ENCODE data around the gene AKAP6. TPM values are rescaled to one million over a fixed set of nuclear protein-coding genes. Genes with fewer than 3 reads are reported as not detected.

Gene AKAP6
- total and polyA plus RNA-seq, 2 experiments from 2014 or later: 0.38 to 0.42 TPM

GRCh38 chr14:32552766-32553165 lies 223.7 kb downstream of the AKAP6 start (continued):
- TF ChIP-seq ZNF462 (CRISPR knock-in tag; IDR thresholded peaks at IDR 0.05) (no peak), ETS1 (IDR thresholded peaks at IDR 0.05) (no peak)

GRCh38 chr14:32559048-32559447 lies 229.9 kb downstream of the AKAP6 start:
- Histone ChIP-seq H4K20me1 (replicated peaks; ENCODE audit: insufficient read depth) (no peaks in the 10 kb centered on the region), H3K36me3 (ENCODE audit: insufficient read depth) (no peaks in the 10 kb centered on the region), H3K27ac (ENCODE audit: low read depth) (no peak overlapping the region), H3K4me2 (no peak overlapping the region), H3K79me2 (replicated peaks; ENCODE audit: insufficient read depth) (no peaks in the 10 kb centered on the region), H3K4me1 (ENCODE audit: insufficient read depth) (no peaks in the 10 kb centered on the region), H3K9me2 (ENCODE audit: insufficient read depth) (no peaks in the 10 kb centered on the region), H3K4me3 (no peak overlapping the region), H3F3A (replicated peaks; ENCODE audit: low read depth) (no peaks in the 10 kb centered on the region), H2AFZ (no peak overlapping the region), H3K27me3 (ENCODE audit: insufficient read depth) (no peaks in the 10 kb centered on the region)
- ATAC-seq (no peak), DNase-seq (ENCODE audit: low spot score) (no peak)
- no peak overlapping the region for H3K4me3 Mint-ChIP-seq
- no peaks in the 10 kb centered on the region for H3K4me1 Mint-ChIP-seq
- no peaks in the 10 kb centered on the region for H3K36me3 Mint-ChIP-seq (ENCODE audit: low read depth)
- H3K27ac Mint-ChIP-seq: no peak overlapping the region
- H3K27me3 Mint-ChIP-seq (ENCODE audit: insufficient read depth, low read depth, poor library complexity): no peaks in the 10 kb centered on the region
- H3K9me3 Mint-ChIP-seq: no peaks in the 10 kb centered on the region
- TF ChIP-seq EZH2 (IDR thresholded peaks at IDR 0.05; ENCODE audit: low read depth, unreplicated experiment) (no peak), ETS1 (IDR thresholded peaks at IDR 0.05) (no peak), POLR2AphosphoS5 (IDR thresholded peaks at IDR 0.05; ENCODE audit: low read depth) (no peak), ZNF462 (CRISPR knock-in tag; IDR thresholded peaks at IDR 0.05) (no peak), NANOG (IDR thresholded peaks at IDR 0.05; ENCODE audit: borderline replicate concordance) (no peak), ZNF331 (CRISPR knock-in tag; IDR thresholded peaks at IDR 0.05; ENCODE audit: low read depth) (no peak), STAT1 (IDR thresholded peaks at IDR 0.05; ENCODE audit: unreplicated experiment) (no peak), JUNB (IDR thresholded peaks at IDR 0.05; ENCODE audit: unreplicated experiment) (no peak)

Measured in GM23338 (cell line).